HG03280 (cell line): ENCODE results near the gene STAMBP.
"Not testable (repeated sequence)": the region's sequence is repeated elsewhere in the genome, so short reads cannot be mapped to it uniquely, and the experiment has no call there.

Source experiments
- ATAC-seq: cut with Tn5 transposase; IDR thresholded peaks from one replicate; pipeline ENCODE4 v1.9.1; 2021; ENCODE audit warnings: mild to moderate bottlenecking, moderate library complexity; ENCODE audit not compliant: unreplicated experiment

The STAMBP gene

GRCh38 chr2:73885406-73885805 is 56.6 kb downstream of the STAMBP start:
- no peak for ATAC-seq

GRCh38 chr2:73886357-73886756 is 57.6 kb downstream of the STAMBP start:
- ATAC-seq = no peak

- not testable (repeated sequence) for ATAC-seq
Measured at GRCh38 chr2:73887596-73888353, 59.0 kb downstream of the STAMBP start.

DNA sequence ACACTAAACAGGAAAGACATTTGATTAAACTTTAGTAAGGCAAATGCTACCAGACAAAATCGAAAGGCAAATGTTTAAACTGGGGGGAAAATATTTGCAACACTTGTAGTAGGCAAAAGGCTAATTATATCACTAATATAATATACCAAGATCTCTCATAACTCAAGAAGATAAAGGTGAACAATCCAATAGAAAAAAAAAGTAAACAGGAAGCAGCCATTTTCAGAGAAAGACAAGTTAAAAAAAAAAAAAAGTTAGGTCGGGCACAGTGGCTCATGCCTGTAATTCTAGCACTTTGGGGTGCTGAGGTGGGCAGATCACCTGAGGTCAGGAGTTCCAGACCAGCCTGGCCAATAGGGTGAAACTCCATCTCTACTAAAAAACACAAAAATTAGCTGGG is 59.6 kb downstream of the STAMBP start:
- ATAC-seq = no peak

DNA sequence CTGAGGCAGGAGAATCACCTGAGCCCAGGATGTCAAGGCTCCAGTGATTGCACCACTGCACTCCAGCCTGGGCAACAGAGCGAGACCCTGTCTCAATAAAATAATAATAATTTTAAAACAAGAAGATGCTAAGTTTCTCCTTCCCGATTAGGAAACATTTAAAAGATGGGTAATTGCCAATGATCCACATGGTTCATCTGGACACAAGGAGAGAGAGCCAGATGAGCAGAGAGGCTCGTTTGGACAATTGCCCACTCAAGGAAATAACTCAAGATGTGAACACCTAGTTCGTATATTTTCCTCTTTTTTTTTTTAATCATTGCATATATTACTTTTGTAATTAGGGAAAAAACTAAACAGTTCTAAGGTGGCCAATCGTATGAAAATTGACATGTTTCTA is 60.4 kb downstream of the STAMBP start:
- ATAC-seq = no peak

- ATAC-seq = no peak
Measured at GRCh38 chr2:73890301-73891092, 61.7 kb downstream of the STAMBP start.

DNA sequence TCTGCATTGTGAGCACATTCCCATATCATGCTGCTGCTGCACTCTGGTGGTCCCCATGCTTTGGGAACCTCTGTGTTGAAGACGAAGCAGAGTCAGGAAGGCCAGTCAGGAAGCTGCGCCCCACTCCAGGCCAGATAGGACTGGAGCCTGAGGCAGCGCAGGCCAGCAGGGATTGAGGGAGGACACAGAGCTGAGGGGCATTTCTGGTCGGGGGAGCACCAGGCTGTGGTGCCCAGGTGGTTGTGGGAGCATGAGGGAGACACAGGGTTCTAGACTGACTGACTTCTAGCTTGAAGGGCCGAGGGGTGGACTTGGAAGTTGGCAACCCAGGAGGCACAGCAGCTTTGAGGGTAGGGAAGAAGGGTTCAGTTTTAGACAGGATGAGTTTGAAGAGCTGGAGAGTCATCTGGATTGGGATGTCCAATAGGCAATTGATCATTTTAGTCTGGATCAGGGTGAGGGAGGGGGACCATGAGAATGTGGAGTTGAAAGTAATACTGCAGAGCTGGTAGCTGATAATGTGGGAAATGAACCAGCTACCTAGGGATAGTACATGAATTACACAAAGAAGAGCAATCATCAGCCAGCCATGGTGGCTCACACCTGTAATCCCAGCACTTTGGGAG is 62.6 kb downstream of the STAMBP start:
- ATAC-seq = no peak

- no peak for ATAC-seq
Measured at GRCh38 chr2:73892631-73893329, 64.0 kb downstream of the STAMBP start, which contains the start of gene ACTG2. ACTG2 (plus strand) TSS chr2:73893008; CDS start chr2:73901312, 8,304 bp downstream.

GRCh38 chr2:73893764-73894474 is 65.2 kb downstream of the STAMBP start:
- ATAC-seq = no peak

- no peak for ATAC-seq
Measured at GRCh38 chr2:73894475-73894850, 65.7 kb downstream of the STAMBP start.

DNA sequence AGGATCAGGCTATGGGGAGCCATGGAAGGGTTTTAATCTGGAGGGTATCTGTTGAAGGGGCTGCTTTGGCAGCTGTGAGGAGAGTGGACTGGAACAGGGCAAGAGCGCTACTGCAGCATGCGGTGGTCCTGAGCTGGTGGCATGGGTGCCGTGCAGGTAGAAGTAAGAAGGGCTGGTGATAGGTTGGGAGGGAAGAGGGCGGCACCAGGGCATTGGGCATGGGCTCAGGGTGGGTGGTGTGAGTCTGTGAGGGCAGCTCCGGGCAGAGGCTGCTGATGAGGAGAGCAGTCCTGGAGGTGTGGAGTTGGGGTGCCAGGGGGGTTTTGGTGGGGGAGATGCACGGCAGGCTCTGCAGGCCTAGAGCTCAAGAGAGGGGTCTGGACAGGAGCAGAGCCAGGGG is 66.1 kb downstream of the STAMBP start:
- no peak for ATAC-seq

DNA sequence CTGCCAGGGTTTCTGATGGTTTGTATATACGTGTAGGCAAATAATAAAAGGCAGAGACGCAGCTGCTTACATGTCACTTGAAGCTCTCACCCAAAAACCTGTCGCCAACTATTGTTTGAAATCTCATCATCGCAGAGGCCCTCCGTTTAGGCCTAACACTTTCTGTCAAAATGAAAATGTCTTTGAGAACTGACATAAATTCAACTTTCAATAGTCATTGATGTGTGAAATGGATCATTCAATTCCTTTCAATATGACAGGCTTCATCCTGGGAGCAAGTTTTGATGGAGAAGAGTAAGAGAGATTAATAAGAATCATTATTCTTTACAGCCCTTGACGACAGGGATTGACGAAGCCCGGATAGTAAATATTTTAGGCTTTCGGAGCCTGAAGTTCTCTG is 66.7 kb downstream of the STAMBP start:
- no peak for ATAC-seq

DNA sequence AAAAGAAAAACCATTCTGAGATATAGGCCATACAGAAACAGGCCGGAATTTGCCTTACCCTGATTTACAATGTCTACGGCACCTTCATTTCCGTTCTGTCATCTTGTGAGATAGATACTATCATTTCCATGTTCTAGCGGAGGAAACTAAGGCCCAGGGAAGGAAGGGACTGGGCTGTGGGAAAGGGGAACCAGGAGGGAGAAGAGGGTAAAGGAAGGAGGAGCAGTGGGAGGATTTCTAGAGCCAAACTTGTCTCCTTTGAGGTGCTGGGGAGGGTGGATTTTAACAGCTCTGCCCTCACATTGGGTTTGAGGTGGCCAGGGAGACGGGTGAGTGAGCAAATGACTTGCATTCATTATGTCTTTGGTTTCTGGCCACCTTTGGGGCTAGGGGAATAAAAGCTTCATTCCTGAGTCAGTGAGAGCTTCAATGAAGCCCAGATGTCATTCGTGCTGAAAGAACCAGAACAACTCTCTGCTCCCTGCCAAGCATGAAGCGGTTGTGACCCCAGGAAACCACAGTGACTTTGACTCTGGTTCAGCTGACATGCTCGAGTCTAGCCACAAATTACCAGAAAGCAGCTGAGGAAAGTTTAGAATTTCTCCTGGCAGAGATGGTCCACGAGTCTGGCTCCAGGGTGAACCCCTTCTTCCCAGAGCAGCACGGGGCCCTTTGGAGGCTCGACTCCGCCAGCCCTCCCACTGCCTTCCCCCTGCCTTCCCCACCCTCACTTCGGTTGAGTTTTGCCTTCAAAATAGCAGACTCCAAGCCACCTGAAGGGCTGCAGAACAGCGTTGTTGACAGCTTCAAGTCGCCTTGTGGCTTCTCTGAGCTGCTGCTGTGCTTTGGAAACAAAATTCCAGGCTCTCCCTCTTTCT is 67.8 kb downstream of the STAMBP start:
- ATAC-seq = no peak

DNA sequence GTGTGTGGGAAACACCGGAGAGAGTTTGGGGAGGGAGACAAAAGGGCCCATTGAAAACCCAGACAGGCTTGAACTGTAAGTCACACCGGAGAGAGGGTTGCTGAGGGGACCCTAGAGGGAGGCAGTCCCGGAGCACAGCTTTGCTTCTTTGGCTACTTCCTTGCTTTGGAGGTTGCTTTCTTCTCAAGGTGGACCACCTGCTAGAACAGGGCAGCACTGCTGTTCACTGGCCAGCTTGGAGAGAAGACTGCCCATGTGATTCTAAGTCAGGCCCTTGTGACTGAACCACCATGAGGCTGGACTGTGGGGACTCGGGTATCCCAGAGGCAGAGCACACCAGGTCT is 68.5 kb downstream of the STAMBP start:
- no peak for ATAC-seq

GRCh38 chr2:73897934-73898333 is 69.2 kb downstream of the STAMBP start:
- ATAC-seq = no peak

DNA sequence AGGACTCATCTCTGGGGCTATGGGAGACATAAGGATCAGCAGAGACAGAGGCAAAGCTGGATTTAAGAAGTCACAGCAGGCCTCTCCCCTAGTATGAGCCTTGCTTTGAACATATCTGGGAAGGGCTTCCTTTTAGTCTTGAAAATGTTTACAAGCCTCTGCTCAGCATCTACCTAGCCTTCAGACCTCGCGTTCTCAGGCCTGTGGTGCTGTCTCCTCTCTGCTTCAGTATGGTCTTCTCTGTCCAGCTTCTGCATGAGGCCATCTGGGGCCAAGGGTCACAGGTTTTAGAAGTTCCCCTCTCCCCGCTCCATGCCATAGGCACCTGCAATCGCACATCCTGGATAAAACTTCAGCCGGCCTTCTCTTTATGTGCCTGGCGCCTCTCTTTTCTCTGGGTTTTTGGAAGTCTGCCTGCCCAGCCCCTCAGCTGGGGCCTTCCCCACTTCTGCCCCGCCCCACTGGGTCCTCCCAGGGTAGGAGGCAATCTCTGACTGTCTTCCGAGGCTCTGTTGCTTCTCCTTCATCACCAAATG is 71.1 kb downstream of the STAMBP start:
- ATAC-seq = no peak

- no peak for ATAC-seq
Measured at GRCh38 chr2:73901143-73901542, 72.4 kb downstream of the STAMBP start.

GRCh38 chr2:73902284-73902683 is 73.5 kb downstream of the STAMBP start:
- no peak for ATAC-seq

DNA sequence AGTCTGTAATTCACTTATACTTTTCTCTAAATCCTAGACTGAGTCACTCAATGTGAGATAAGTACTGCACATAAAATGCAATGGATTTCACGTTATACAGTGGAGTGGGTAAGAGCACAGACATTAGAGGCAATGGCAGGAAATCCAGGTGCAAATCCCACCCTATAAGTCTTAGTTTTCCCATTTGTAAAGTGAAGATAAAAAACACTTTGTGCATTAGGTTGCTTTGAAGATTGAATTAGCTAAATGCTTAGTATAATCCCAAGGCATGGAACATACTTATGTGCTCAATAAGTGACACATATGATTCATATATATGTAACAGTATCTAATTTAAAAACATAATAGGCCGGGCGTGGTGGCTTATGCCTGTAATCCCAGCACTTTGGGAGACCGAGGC is 74.6 kb downstream of the STAMBP start:
- no peak for ATAC-seq
